PC-9 (cell line): ENCODE measurements around the gene DPYD.

Experiments used
- CTCF ChIP-seq: fragments of 200-600 bp; sonication (generic); conservative IDR thresholded peaks from 2 replicates; pipeline ENCODE4 v1.6.1; 2017; ENCODE audit warnings: mixed run types, antibody characterized with exemption, mild to moderate bottlenecking, moderate library complexity
- EZH2 ChIP-seq: fragments of 200-600 bp; sonication (generic); IDR thresholded peaks from 2 replicates; pipeline ENCODE4 v1.8.0; 2017; ENCODE audit warnings: antibody characterized with exemption, low read depth

DNA sequence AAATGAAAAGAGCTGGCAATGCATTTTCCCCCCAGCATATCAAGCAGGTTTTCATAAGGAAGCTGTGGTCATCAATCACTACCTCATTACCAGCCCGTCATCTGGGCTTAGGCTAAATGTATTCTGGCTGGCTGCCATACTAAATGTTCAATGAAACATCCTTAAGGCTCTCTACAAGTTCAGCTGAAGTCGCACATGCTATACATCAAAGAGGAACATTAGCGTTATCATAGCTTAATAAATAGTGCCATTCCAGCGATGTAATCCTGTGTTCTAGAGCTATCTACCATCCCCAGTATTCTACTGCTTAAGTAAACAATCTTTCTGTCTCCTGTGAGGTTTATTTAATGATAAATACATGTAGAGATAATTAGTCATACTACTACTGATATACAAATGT is 288.8 kb downstream of the DPYD start:
- no peak for TF ChIP-seq CTCF
- no peak for TF ChIP-seq EZH2
